ENCODE measurements around the gene GSK3B.

GSK3B gene

DNA sequence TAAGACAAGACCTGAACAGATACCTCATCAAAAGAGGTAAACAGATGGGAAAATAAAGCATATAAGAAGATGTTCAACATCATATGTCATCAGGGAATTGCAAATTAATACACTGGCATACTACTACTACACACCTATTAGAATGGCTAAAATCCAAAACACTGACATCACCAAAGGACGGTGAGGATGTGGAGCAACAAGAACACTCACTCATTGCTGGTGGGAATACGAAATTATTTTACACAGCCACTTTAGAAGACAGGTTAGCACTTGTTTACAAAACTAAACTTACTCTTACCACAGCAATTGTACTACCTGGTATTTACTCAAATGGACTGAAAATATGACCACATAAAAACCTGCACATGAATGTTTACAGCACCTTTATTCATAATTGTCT is 119.6 kb downstream of the GSK3B start:
- no peak overlapping the region for H3K4me3 Mint-ChIP-seq
- H3K27me3 Mint-ChIP-seq (ENCODE audit: low read depth, poor library complexity) = peaks cover 3% of the 10 kb centered on the region
- no peak overlapping the region for H3K27ac Mint-ChIP-seq
- peaks cover 18% of the 10 kb centered on the region for H3K4me1 Mint-ChIP-seq
- DNase-seq = no peak
- H3K9me3 Mint-ChIP-seq = peaks cover 61% of the 10 kb centered on the region
- H3K36me3 Mint-ChIP-seq (ENCODE audit: low read depth) = peaks cover 80% of the 10 kb centered on the region
- TF ChIP-seq, protein P1, sequence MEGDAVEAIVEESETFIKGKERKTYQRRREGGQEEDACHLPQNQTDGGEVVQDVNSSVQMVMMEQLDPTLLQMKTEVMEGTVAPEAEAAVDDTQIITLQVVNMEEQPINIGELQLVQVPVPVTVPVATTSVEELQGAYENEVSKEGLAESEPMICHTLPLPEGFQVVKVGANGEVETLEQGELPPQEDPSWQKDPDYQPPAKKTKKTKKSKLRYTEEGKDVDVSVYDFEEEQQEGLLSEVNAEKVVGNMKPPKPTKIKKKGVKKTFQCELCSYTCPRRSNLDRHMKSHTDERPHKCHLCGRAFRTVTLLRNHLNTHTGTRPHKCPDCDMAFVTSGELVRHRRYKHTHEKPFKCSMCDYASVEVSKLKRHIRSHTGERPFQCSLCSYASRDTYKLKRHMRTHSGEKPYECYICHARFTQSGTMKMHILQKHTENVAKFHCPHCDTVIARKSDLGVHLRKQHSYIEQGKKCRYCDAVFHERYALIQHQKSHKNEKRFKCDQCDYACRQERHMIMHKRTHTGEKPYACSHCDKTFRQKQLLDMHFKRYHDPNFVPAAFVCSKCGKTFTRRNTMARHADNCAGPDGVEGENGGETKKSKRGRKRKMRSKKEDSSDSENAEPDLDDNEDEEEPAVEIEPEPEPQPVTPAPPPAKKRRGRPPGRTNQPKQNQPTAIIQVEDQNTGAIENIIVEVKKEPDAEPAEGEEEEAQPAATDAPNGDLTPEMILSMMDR (IDR thresholded peaks at IDR 0.05) = no peak

DNA sequence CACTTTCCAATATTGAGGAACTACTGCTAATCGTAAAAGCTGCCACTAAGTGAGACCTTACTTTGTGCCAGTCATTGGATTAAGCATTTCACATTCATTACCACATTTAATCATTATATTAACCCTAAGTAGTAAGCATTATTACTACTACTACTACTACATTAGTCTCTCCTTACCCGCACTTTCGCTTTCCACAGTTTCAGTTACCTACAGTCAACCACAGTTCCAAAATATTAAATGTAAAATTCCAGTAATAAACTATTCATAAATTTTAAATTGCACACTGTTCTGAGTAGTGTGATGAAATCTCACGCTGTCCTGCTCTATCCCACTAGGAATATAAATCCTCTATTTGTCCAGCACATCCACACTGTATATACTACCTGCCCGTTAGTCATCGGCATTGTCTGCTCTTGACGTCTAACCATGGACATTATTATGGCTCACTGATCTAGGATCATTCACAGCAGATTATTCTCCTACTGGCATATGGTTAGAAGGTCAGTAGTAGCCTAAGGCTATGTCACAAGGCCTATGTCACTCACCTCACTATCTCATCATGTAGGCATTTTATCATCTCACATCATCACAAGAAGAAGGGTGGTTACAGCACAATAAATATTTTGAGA is 121.1 kb downstream of the GSK3B start:
- DNase-seq = no peak
- no peak overlapping the region for H3K27ac Mint-ChIP-seq
- peaks cover 4% of the 10 kb centered on the region for H3K4me1 Mint-ChIP-seq
- H3K9me3 Mint-ChIP-seq = peaks cover 46% of the 10 kb centered on the region
- peaks cover 3% of the 10 kb centered on the region for H3K27me3 Mint-ChIP-seq (ENCODE audit: low read depth, poor library complexity)
- TF ChIP-seq, protein P1 (IDR thresholded peaks at IDR 0.05) = no peak
- peaks cover 80% of the 10 kb centered on the region for H3K36me3 Mint-ChIP-seq (ENCODE audit: low read depth)
- no peak overlapping the region for H3K4me3 Mint-ChIP-seq

DNA sequence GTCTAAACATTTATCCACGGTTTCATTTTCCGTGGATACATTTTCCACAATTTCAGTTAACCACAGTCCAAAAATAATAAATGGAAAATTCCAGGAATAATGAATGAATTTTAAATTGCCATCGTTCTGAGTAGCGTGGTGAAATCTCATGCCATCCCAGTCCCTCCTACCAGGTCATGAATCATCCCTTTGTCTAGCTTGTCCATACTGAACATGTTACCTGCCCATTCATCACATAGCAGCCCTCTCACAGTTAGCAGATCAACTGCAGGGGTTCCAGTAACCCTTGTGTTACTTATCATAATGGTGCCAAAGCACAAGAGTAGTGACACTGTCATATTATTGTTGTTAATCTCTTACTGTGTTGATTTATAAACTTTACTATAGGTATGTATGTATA is 124.5 kb downstream of the GSK3B start:
- no peak overlapping the region for H3K27ac Mint-ChIP-seq
- H3K9me3 Mint-ChIP-seq = peaks cover 35% of the 10 kb centered on the region
- peaks cover 3% of the 10 kb centered on the region for H3K27me3 Mint-ChIP-seq (ENCODE audit: low read depth, poor library complexity)
- H3K4me1 Mint-ChIP-seq = no peaks in the 10 kb centered on the region
- peaks cover 52% of the 10 kb centered on the region for H3K36me3 Mint-ChIP-seq (ENCODE audit: low read depth)
- DNase-seq = no peak
- TF ChIP-seq, protein P1 (IDR thresholded peaks at IDR 0.05) = no peak
- no peak overlapping the region for H3K4me3 Mint-ChIP-seq

DNA sequence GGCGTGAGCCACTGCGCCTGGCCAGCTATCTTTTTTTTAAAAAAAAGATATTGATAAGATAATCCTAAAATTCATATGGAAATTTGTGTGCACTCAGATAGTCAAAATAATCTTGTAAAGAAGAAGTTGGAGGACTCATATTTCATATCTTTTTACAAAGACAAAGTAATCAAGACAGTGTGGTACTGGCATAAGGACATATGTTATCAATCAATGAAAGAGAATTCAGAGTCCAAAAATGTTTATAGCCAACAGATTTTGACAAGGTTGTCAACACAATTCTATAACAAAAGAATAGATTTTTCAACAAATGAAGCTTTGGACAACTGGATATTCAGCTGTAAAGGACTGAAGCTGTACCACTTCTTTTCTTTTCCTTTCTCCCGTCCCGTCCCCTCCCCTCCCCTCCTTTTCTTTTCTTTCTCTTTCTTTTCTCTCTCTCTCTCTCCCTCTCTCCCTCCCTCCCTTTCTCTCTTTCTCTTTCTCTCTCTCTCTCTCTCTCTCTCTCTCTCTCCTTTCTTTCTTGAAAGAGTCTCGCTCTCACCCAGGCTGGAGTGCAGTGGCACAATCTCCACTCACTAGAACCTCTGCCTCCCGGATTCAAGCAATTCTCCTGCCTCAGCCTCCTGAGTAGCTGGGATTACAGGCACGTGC is 126.8 kb downstream of the GSK3B start:
- Mint-ChIP-seq H3K4me3 (no peak overlapping the region), H3K9me3 (peaks cover 35% of the 10 kb centered on the region), H3K27ac (no peak overlapping the region), H3K4me1 (no peaks in the 10 kb centered on the region), H3K27me3 (ENCODE audit: low read depth, poor library complexity) (peaks cover 1% of the 10 kb centered on the region), H3K36me3 (ENCODE audit: low read depth) (peaks cover 53% of the 10 kb centered on the region)
- no peak for DNase-seq
- TF ChIP-seq, protein P1 (IDR thresholded peaks at IDR 0.05) = no peak

DNA sequence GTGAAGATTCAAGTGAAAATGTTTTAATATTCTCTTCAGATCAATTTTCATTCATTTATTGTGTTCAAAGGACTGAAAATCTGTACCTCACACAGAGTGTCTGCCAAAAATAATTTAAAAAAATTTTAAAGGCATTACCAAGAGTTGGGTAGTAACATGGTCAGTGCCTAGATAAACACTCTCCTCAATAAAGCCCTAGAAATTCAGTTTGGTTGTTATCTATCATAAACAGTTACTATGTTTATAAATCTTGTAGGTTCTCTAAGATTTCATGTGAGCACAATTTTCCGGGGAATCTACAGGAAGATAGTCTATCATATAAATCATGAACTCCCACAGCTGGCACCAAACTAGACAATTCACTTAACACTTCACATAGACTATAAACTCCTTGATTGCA is 128.6 kb downstream of the GSK3B start:
- Mint-ChIP-seq H3K9me3 (peaks cover 39% of the 10 kb centered on the region), H3K4me1 (no peaks in the 10 kb centered on the region), H3K4me3 (no peak overlapping the region), H3K27me3 (ENCODE audit: low read depth, poor library complexity) (no peaks in the 10 kb centered on the region), H3K36me3 (ENCODE audit: low read depth) (peaks cover 60% of the 10 kb centered on the region), H3K27ac (peak overlapping the region; percentile 87)
- TF ChIP-seq, protein P1 (IDR thresholded peaks at IDR 0.05) = no peak
- no peak for DNase-seq

DNA sequence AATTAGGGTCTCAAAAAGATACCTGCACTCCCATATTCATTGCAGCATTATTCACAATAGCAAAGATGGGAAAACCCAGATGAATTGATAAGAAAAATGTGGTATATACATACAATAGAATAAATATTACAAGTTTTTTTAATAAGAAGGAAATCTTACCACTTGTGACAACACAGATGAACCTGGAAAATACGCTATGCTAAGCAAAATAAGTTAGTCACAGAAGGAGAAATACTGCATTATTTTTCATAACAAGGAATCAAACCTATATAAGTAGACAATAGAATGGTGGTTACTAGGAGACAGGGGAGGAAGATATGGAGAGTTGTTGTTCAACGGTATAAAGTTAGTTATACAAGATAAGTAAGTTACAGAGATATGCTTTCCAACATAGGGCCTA is 130.0 kb downstream of the GSK3B start:
- H3K4me3 Mint-ChIP-seq = no peak overlapping the region
- no peaks in the 10 kb centered on the region for H3K4me1 Mint-ChIP-seq
- TF ChIP-seq, protein P1 (IDR thresholded peaks at IDR 0.05) = no peak
- peaks cover 37% of the 10 kb centered on the region for H3K9me3 Mint-ChIP-seq
- peaks cover 62% of the 10 kb centered on the region for H3K36me3 Mint-ChIP-seq (ENCODE audit: low read depth)
- DNase-seq = no peak
- H3K27me3 Mint-ChIP-seq (ENCODE audit: low read depth, poor library complexity) = no peaks in the 10 kb centered on the region
- no peak overlapping the region for H3K27ac Mint-ChIP-seq
